ENCODE results near the gene NEXN.

Gene NEXN

GRCh38 chr1:77938651-77939050, 50.2 kb downstream of the NEXN start:
- no peak overlapping the region for H3K4me3 Mint-ChIP-seq
- no peak overlapping the region for H3K27ac Mint-ChIP-seq
- no peaks in the 10 kb centered on the region for H3K36me3 Mint-ChIP-seq
- no peaks in the 10 kb centered on the region for H3K9me3 Mint-ChIP-seq
- no peak for ATAC-seq
- no peaks in the 10 kb centered on the region for H3K4me1 Mint-ChIP-seq
- no peak for DNase-seq (ENCODE audit: low spot score in 2 of 2)

- no peak overlapping the region for H3K4me3 Mint-ChIP-seq
- no peaks in the 10 kb centered on the region for H3K36me3 Mint-ChIP-seq
- H3K4me1 Mint-ChIP-seq: no peaks in the 10 kb centered on the region
- DNase-seq (ENCODE audit: low spot score in 2 of 2) (no peak), ATAC-seq (no peak)
- H3K9me3 Mint-ChIP-seq: no peaks in the 10 kb centered on the region
- no peak overlapping the region for H3K27ac Mint-ChIP-seq
Observed at GRCh38 chr1:77940921-77941570, 52.6 kb downstream of the NEXN start.

- Mint-ChIP-seq H3K36me3 (no peaks in the 10 kb centered on the region), H3K27ac (peak overlapping the region; percentile 13), H3K9me3 (no peaks in the 10 kb centered on the region), H3K4me1 (no peaks in the 10 kb centered on the region), H3K4me3 (no peak overlapping the region)
- no peak for ATAC-seq
- DNase-seq (ENCODE audit: low spot score in 2 of 2): no peak
Observed at GRCh38 chr1:77942400-77943140, 54.1 kb downstream of the NEXN start.

- Mint-ChIP-seq H3K36me3 (no peaks in the 10 kb centered on the region), H3K4me1 (peaks cover 13% of the 10 kb centered on the region), H3K27ac (no peak overlapping the region), H3K9me3 (no peaks in the 10 kb centered on the region), H3K4me3 (no peak overlapping the region)
- ATAC-seq (no peak), DNase-seq (ENCODE audit: low spot score in 2 of 2) (no peak)
Observed at GRCh38 chr1:77945345-77945744, 56.9 kb downstream of the NEXN start.

- no peak overlapping the region for H3K4me3 Mint-ChIP-seq
- no peaks in the 10 kb centered on the region for H3K9me3 Mint-ChIP-seq
- no peak overlapping the region for H3K27ac Mint-ChIP-seq
- no peaks in the 10 kb centered on the region for H3K36me3 Mint-ChIP-seq
- DNase-seq (ENCODE audit: low spot score in 2 of 2) (no peak), ATAC-seq (no peak)
- H3K4me1 Mint-ChIP-seq: peaks cover 28% of the 10 kb centered on the region
Observed at GRCh38 chr1:77948841-77949424, 60.5 kb downstream of the NEXN start.

- H3K4me1 Mint-ChIP-seq: peaks cover 28% of the 10 kb centered on the region
- H3K36me3 Mint-ChIP-seq: no peaks in the 10 kb centered on the region
- DNase-seq (ENCODE audit: low spot score in 2 of 2) (no peak), ATAC-seq (no peak)
- no peak overlapping the region for H3K4me3 Mint-ChIP-seq
- H3K27ac Mint-ChIP-seq: peak overlapping the region; percentile 52
- H3K9me3 Mint-ChIP-seq: no peaks in the 10 kb centered on the region
Observed at GRCh38 chr1:77950873-77951272, 62.4 kb downstream of the NEXN start.

- H3K36me3 Mint-ChIP-seq: no peaks in the 10 kb centered on the region
- no peak overlapping the region for H3K4me3 Mint-ChIP-seq
- H3K9me3 Mint-ChIP-seq: no peaks in the 10 kb centered on the region
Observed at GRCh38 chr1:77951328-77951727, 62.9 kb downstream of the NEXN start.

GRCh38 chr1:77953907-77954306, 65.5 kb downstream of the NEXN start:
- no peak overlapping the region for H3K27ac Mint-ChIP-seq

More at GRCh38 chr1:77951328-77951727, 62.9 kb downstream of the NEXN start:
- ATAC-seq (no peak), DNase-seq (ENCODE audit: low spot score in 2 of 2) (no peak)
- Mint-ChIP-seq H3K27ac (peak overlapping the region; percentile 52), H3K4me1 (peaks cover 28% of the 10 kb centered on the region)

GRCh38 chr1:77954521-77954920, 66.1 kb downstream of the NEXN start:
- Mint-ChIP-seq H3K27ac (no peak overlapping the region), H3K4me3 (no peak overlapping the region), H3K9me3 (no peaks in the 10 kb centered on the region), H3K36me3 (no peaks in the 10 kb centered on the region), H3K4me1 (peaks cover 28% of the 10 kb centered on the region)
- no peak for DNase-seq (ENCODE audit: low spot score in 2 of 2)
- ATAC-seq: no peak

More at GRCh38 chr1:77953907-77954306, 65.5 kb downstream of the NEXN start:
- Mint-ChIP-seq H3K4me1 (peaks cover 27% of the 10 kb centered on the region), H3K4me3 (no peak overlapping the region), H3K36me3 (no peaks in the 10 kb centered on the region), H3K9me3 (no peaks in the 10 kb centered on the region)
- ATAC-seq (no peak), DNase-seq (ENCODE audit: low spot score in 2 of 2) (no peak)

- no peak for DNase-seq (ENCODE audit: low spot score in 2 of 2)
- no peaks in the 10 kb centered on the region for H3K9me3 Mint-ChIP-seq
- peaks cover 37% of the 10 kb centered on the region for H3K4me1 Mint-ChIP-seq
- H3K36me3 Mint-ChIP-seq: no peaks in the 10 kb centered on the region
- no peak for ATAC-seq
- H3K4me3 Mint-ChIP-seq: no peak overlapping the region
- no peak overlapping the region for H3K27ac Mint-ChIP-seq
Observed at GRCh38 chr1:77955709-77956108, 67.3 kb downstream of the NEXN start.

- H3K9me3 Mint-ChIP-seq: no peaks in the 10 kb centered on the region
- H3K36me3 Mint-ChIP-seq: no peaks in the 10 kb centered on the region
- H3K4me1 Mint-ChIP-seq: peaks cover 37% of the 10 kb centered on the region
- no peak overlapping the region for H3K27ac Mint-ChIP-seq
- ATAC-seq (no peak), DNase-seq (ENCODE audit: low spot score in 2 of 2) (no peak)
- no peak overlapping the region for H3K4me3 Mint-ChIP-seq
Observed at GRCh38 chr1:77956464-77956863, 68.0 kb downstream of the NEXN start.

GRCh38 chr1:77958391-77958790, 70.0 kb downstream of the NEXN start:
- DNase-seq (ENCODE audit: low spot score in 2 of 2): no peak
- Mint-ChIP-seq H3K27ac (peak overlapping the region; percentile 9), H3K9me3 (no peaks in the 10 kb centered on the region), H3K4me1 (peaks cover 42% of the 10 kb centered on the region), H3K4me3 (no peak overlapping the region), H3K36me3 (no peaks in the 10 kb centered on the region)
- no peak for ATAC-seq

- Mint-ChIP-seq H3K4me3 (no peak overlapping the region), H3K36me3 (no peaks in the 10 kb centered on the region), H3K27ac (peak overlapping the region; percentile 9), H3K4me1 (peaks cover 42% of the 10 kb centered on the region), H3K9me3 (no peaks in the 10 kb centered on the region)
- ATAC-seq: no peak
- DNase-seq (ENCODE audit: low spot score in 2 of 2): no peak
Observed at GRCh38 chr1:77958850-77959249, 70.4 kb downstream of the NEXN start.

GRCh38 chr1:77961392-77961791, 73.0 kb downstream of the NEXN start:
- Mint-ChIP-seq H3K36me3 (no peaks in the 10 kb centered on the region), H3K27ac (peak overlapping the region; percentile 1), H3K4me3 (no peak overlapping the region), H3K4me1 (peaks cover 49% of the 10 kb centered on the region), H3K9me3 (no peaks in the 10 kb centered on the region)
- ATAC-seq (peak; percentile 83), DNase-seq (ENCODE audit: low spot score in 2 of 2) (no peak)

- H3K36me3 Mint-ChIP-seq: no peaks in the 10 kb centered on the region
- no peak for ATAC-seq
- H3K4me3 Mint-ChIP-seq: no peak overlapping the region
Observed at GRCh38 chr1:77966291-77966690, 77.9 kb downstream of the NEXN start.

GRCh38 chr1:77970192-77970591, 81.8 kb downstream of the NEXN start:
- DNase-seq (ENCODE audit: low spot score in 2 of 2) (no peak), ATAC-seq (peak; percentile 81)
- Mint-ChIP-seq H3K4me1 (peaks cover 59% of the 10 kb centered on the region), H3K9me3 (peaks cover 2% of the 10 kb centered on the region), H3K27ac (no peak overlapping the region), H3K4me3 (no peak overlapping the region), H3K36me3 (no peaks in the 10 kb centered on the region)

More at GRCh38 chr1:77966291-77966690, 77.9 kb downstream of the NEXN start:
- H3K27ac Mint-ChIP-seq: peak overlapping the region; percentile 64
- H3K4me1 Mint-ChIP-seq: peaks cover 49% of the 10 kb centered on the region
- DNase-seq (ENCODE audit: low spot score in 2 of 2): no peak
- no peaks in the 10 kb centered on the region for H3K9me3 Mint-ChIP-seq

Measured in stimulated activated effector memory CD8-positive, alpha-beta T cell treated with anti-CD3 and anti-CD28 coated beads, Interleukin-12 subunit alpha, Interleukin-12 subunit beta, amount 100 ng/mL, for 72 hours (primary cell).